HL-60 (cell line): ENCODE results near the gene ABCD3.

Experiments
- DNase-seq, 2 experiments: peaks; one replicate each; pipeline ENCODE4 v3.0.0-alpha.2; 2010 to 2020; ENCODE audit warnings: low read depth in 1 of 2, low spot score in 1 of 2
- H3K27ac ChIP-seq: fragments of 250-450 bp; sonication (Bioruptor Pico); replicated peaks from 2 replicates; pipeline ENCODE4 v1.5.1; 2020; ENCODE audit warnings: mild to moderate bottlenecking, moderate library complexity
- H3K27me3 ChIP-seq: fragments of 250-450 bp; sonication (Bioruptor Pico); 2 replicates; pipeline ENCODE4 v1.5.1; 2021; ENCODE audit warnings: mild to moderate bottlenecking, moderate library complexity; ENCODE audit not compliant: insufficient read depth, poor library complexity, severe bottlenecking
- H3K4me3 ChIP-seq: replicated peaks from 2 replicates; pipeline ENCODE4 v1.5.1; 2011; ENCODE audit warnings: mild to moderate bottlenecking, control low read depth, low read length; ENCODE audit not compliant: insufficient read depth
- CTCF ChIP-seq: IDR thresholded peaks from one replicate; pipeline ENCODE4 v1.5.1; 2011; ENCODE audit warnings: low read length, control low read depth, inconsistent platforms; ENCODE audit not compliant: insufficient read depth
- GABPA ChIP-seq: IDR thresholded peaks from 2 replicates; pipeline ENCODE4 v1.6.1; 2012; ENCODE audit warnings: low read depth
- POLR2AphosphoS5 ChIP-seq: IDR thresholded peaks from 2 replicates; pipeline ENCODE4 v1.6.1; 2012; ENCODE audit warnings: low read depth
- SPI1 ChIP-seq: IDR thresholded peaks from 2 replicates; pipeline ENCODE4 v1.6.1; 2012; ENCODE audit warnings: low read depth, mild to moderate bottlenecking, borderline replicate concordance
- TF ChIP-seq, protein P1 (sequence below): IDR thresholded peaks from 2 replicates; pipeline ENCODE4 v1.6.1; 2012; ENCODE audit warnings: low read depth; ENCODE audit not compliant: insufficient replicate concordance

The ABCD3 gene

DNA sequence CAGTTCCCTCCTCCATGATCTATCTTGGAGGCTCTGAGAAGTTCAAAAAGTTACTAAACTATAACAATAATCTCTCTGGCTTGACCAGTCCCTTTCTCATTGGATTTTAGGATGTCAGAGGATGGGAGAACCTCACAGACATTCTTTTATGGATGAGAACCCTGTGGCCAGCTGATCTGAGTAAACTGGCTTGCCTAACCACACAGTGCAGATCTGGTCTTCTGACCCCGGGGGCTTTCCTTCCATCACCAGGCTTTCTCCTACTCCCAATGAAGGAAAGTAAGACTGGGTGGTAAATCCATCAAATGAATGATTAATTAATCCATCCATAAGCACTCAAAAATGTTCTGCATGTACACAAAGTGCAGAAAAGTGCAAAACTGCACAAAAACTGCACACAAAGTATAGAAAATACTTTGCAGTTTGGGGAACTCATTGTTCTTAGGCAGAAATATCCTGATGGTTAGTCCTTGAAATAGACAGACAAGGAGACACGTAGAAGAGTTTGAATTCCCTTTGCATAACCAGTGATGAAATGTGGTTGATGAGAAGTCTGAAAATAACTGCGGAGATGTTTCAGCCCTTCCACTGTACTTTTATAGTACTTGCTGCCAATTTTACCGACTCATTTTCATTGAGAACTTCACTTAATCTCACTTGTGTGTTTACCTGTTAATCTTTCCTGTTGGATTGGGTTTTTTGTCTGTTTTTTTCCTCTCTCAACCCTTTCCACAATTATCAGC, 125.9 kb downstream of the ABCD3 start:
- Histone ChIP-seq H3K27ac (no peak overlapping the region), H3K4me3 (no peak overlapping the region), H3K27me3 (no peaks in the 10 kb centered on the region)
- no peak for DNase-seq
- no peak for TF ChIP-seq GABPA
- no peak for TF ChIP-seq SPI1
- no peak for TF ChIP-seq CTCF
- TF ChIP-seq, protein P1, sequence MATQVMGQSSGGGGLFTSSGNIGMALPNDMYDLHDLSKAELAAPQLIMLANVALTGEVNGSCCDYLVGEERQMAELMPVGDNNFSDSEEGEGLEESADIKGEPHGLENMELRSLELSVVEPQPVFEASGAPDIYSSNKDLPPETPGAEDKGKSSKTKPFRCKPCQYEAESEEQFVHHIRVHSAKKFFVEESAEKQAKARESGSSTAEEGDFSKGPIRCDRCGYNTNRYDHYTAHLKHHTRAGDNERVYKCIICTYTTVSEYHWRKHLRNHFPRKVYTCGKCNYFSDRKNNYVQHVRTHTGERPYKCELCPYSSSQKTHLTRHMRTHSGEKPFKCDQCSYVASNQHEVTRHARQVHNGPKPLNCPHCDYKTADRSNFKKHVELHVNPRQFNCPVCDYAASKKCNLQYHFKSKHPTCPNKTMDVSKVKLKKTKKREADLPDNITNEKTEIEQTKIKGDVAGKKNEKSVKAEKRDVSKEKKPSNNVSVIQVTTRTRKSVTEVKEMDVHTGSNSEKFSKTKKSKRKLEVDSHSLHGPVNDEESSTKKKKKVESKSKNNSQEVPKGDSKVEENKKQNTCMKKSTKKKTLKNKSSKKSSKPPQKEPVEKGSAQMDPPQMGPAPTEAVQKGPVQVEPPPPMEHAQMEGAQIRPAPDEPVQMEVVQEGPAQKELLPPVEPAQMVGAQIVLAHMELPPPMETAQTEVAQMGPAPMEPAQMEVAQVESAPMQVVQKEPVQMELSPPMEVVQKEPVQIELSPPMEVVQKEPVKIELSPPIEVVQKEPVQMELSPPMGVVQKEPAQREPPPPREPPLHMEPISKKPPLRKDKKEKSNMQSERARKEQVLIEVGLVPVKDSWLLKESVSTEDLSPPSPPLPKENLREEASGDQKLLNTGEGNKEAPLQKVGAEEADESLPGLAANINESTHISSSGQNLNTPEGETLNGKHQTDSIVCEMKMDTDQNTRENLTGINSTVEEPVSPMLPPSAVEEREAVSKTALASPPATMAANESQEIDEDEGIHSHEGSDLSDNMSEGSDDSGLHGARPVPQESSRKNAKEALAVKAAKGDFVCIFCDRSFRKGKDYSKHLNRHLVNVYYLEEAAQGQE, result no peak
- TF ChIP-seq POLR2AphosphoS5, result no peak

DNA sequence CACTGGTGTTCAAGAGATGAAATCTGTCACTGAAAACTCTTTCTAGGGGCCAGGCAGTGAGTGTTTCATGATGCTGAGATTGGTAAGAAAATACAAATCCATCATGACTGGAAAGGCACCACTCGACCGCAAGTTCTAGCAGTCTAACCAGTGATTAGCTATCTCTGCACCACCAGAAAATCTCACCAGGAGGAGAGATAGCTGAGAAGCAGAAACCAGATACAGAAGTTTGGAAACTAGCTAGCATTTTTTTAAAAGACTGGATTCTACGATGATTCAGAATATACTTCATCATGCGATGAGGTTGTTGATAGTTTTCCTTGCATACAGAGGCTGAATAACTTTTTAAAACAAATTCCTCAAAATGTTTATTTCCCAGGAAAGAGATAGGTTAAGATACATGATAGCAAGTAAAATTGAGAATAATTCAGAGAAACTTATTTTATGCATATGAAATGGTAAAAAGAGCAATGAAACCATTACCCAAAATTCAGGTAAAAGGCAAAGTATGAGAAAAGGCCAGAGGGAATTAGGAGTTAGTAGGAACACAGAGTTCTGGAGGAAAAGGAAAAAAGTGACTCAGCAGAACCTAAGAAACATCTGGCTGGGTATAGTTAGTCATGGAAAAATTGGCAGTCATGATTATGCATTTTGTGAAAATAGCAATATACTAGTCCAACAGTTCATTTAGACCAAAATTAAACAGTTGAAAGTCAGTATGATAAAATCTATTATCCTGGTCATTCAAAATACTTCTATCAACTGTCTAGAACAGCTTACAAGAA, 126.7 kb downstream of the ABCD3 start:
- no peak for DNase-seq
- Histone ChIP-seq H3K4me3 (no peak overlapping the region), H3K27me3 (no peaks in the 10 kb centered on the region), H3K27ac (no peak overlapping the region)
- TF ChIP-seq SPI1, result no peak
- no peak for TF ChIP-seq CTCF
- TF ChIP-seq, protein P1, result no peak
- no peak for TF ChIP-seq POLR2AphosphoS5
- TF ChIP-seq GABPA, result no peak

DNA sequence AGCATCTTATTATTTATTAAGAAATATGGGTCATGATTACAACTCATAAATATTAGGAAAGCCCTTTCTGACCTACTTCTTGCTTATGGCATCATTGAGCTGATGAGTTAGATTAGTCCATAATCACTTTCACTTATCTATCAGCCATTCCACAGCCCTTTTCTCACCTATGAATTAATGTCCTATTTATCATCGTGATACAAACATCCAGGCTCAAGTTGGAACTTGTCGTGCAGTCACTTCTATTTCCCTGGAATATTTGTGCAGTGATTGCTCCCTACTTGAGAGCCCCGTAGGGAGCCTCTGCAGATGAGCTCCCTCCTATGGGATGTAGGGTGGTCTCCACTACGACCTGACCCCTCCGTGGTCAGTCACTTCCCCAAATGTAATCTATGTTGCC, 131.5 kb downstream of the ABCD3 start:
- TF ChIP-seq GABPA (no peak), CTCF (no peak), SPI1 (no peak), POLR2AphosphoS5 (no peak)
- TF ChIP-seq, protein P1, result no peak
- Histone ChIP-seq H3K27me3 (no peaks in the 10 kb centered on the region), H3K4me3 (no peak overlapping the region), H3K27ac (no peak overlapping the region)
- no peak for DNase-seq
